GM12873 (cell line): ENCODE results near the gene DCHS1.

Experiments used
- TF ChIP-seq, protein P1 (sequence below): IDR thresholded peaks from 2 replicates; pipeline ENCODE4 v1.5.1; 2012; ENCODE audit warnings: low read depth, mild to moderate bottlenecking, moderate library complexity, low read length, control low read depth; ENCODE audit not compliant: insufficient read depth; ENCODE audit errors: missing control alignments

The DCHS1 gene

DNA sequence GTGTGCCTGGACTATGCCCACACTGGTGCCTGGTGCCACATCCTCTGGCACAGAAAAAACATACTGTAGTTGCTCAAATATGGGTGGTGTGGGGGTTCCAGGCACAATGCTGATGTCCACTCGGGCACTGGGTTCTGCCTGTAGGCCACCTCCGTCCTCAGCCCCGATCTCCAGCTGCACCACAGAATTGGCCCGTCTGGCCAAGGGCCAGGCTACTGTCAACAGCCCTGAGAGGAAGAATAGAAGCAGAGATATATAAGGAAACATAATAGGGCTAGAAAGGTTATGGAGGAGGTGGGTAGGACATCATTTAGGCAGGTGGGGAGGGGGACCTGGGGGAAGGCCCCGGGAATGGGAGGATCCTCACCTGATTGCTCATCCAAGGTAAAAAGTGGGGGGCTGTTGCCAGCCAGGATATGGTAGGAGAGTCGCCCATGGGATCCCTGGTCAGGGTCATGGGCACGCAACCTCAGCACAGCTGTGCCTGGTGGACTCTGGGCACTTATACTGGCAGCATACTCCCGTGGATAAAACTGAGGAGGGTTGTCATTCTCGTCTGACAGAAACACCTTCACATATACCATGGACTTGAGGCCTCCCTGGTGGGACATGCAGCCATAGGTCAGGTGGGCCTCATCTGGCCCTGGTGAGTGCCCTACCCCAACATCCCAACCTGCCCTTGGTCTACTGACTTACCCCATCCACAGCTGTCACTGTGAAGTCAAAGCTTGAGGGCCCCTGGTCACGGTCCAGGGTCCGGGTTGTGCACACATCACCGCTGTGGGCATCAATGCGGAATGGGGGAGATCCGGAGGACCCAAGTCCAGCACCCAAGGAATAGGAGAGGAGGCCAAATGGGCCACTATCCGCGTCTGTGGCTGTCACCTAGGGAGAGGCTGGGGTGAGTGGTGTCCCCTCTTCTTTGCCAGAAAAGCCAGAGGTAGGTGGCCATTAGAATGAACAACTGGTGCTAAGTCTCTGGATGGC, 21.9 kb downstream of the DCHS1 start:
- TF ChIP-seq, protein P1, sequence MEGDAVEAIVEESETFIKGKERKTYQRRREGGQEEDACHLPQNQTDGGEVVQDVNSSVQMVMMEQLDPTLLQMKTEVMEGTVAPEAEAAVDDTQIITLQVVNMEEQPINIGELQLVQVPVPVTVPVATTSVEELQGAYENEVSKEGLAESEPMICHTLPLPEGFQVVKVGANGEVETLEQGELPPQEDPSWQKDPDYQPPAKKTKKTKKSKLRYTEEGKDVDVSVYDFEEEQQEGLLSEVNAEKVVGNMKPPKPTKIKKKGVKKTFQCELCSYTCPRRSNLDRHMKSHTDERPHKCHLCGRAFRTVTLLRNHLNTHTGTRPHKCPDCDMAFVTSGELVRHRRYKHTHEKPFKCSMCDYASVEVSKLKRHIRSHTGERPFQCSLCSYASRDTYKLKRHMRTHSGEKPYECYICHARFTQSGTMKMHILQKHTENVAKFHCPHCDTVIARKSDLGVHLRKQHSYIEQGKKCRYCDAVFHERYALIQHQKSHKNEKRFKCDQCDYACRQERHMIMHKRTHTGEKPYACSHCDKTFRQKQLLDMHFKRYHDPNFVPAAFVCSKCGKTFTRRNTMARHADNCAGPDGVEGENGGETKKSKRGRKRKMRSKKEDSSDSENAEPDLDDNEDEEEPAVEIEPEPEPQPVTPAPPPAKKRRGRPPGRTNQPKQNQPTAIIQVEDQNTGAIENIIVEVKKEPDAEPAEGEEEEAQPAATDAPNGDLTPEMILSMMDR, result no peak

DNA sequence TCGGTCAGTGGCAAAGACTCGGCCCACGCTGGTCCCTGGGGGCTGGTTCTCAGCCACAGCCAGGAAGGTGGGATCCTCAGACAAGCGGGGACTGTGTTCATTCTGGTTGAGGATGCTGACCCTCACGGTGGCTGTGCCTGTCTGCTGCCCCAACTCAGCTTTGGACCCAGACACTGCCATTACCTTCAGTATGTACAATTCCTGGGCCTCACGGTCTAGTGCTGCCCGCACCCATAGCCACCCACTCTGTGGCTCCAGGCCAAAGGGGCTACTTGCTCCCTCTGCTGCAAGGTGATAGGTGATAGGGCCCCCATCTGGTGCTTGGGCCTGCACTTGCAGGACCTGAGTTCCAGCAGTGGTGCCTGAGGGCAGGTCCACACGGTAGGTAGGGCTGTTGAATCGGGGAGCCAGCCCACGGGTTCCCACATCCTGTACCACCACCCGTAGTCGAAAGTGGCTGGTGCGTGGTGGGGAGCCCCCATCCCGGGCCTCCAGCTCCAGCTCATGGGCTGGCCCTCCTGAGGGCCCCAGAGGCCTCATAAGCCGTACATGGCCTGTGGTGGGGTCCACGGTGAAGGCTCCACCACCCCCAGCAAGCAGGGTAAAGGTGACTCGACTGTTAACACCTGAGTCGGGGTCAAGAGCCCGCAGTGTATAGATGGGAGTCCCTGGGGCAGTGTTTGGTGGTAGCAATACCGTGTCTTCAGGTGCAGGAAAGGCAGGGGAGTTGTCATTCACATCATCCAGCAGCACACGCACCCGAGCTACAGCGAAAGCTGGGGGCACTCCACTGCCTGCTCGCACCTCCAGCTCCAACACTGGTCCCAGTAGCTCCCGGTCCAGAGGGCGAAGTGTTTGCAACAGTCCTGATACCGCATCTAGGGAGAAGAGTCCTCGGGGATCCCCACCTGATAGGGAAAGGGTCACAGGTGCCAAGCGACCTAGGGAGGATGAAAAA, 23.2 kb downstream of the DCHS1 start:
- TF ChIP-seq, protein P1, result no peak

DNA sequence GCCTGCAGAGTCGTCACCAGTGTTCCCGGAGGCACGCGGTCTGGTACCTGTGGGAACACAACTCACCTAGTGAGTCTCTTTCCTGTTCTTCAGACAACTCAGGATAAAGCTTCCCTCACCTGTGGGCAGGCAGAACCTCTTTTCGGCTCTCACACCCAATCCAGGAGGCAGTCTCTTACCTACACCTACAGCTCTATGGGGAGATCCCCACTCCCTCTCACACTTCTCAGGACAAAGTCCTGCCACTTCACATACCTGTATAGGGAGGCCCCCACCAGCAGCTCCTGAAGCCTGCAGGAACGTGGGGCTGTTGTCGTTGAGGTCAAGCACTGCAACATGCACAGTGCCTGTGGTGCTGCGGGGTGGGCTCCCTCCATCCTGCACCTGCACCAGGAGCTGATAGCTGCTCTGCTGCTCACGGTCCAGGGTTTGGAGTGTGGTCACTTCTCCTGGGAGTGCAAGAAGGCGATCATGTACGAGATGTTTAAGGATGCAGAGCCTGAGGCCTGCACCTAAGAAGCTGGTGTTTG, 24.2 kb downstream of the DCHS1 start:
- TF ChIP-seq, protein P1, result no peak

DNA sequence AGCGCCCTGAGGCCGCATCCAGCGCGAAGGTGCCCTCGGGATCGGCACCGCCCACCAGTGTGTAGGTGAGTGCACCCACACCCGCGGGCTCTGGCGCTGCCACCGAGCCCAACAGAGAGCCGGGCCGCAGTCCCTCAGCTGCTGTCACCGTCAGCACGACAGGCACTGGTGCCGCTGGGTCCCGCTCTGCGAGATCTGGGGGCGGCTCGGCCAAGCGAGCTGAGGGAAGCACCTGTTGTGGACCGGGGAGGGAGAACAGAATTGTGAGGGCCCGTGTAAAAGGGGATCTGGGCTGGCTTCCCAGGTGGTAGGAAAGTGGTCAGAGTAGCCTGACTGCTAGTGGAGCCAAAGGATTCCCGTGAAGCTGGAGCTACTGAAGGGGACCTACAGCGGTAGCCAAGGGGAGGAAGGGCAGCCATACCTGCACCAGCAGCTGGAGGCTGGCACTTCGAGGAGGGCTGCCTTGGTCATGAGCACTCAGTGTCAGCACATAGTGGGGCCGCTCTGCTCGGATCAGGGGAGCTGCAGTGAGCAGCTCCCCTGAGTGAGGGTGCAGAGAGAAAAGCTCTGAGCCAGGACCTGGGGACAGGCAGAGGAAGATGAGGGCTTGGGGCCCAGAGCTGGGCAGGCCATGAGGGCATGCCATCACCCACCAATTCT, 24.8 kb downstream of the DCHS1 start:
- TF ChIP-seq, protein P1, result no peak

DNA sequence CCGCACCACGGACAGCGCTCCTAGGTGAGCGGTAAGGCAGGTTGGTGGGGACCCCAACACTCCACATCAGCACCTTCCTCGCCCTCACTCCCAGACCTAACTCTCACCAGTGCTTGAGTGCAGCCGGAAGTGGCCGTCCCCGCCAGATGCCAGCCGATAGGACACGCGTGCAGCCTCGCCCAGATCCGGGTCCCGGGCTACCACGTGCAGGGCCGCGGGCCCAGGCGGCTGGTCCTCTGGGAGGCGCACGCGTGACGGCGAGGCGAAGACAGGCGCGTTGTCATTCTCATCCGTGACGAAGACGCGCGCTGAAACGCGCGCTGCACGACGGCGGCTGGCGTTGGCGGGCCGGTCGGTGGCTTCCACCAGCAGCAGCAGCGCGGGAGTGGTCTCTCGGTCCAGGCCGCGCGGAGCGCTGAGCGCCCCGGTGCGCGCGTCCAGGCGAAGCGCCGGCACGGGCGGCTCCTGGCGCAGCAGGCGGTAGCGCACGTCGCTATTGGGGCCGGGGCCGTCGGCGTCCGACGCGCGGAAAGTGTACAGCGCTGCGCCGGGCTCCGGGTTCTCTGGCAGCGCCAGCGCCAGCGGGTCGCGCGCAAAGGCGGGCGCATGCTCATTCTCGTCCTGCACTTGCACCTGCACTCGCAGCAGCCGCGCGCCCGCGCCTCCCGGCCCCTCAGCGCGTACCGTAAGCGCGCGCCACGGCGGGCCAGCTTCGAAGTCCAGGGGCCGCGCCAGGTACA, 25.5 kb downstream of the DCHS1 start:
- TF ChIP-seq, protein P1, result no peak

DNA sequence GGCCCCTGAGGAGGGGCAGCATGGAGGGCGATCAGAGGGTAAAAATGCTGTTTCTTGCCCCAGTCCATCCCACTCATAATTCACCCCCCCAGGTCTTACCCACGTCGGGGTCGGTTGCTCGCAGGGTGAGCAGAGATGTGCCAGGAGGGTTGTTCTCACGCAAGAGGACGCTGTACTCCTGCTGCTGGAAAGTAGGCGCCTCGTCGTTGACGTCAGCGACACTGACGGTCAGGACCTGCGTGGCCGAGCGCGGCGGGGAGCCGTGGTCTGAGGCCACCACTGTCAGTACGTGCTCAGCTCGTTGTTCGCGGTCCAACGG, 26.1 kb downstream of the DCHS1 start:
- TF ChIP-seq, protein P1, result no peak
